ENCODE results near the gene ZNF787. TPM values are rescaled to one million over a fixed set of nuclear protein-coding genes. Genes with fewer than 3 reads are reported as not detected.

ZNF787 gene
- polyA plus RNA-seq, 1 experiment = 4.5 TPM

DNA sequence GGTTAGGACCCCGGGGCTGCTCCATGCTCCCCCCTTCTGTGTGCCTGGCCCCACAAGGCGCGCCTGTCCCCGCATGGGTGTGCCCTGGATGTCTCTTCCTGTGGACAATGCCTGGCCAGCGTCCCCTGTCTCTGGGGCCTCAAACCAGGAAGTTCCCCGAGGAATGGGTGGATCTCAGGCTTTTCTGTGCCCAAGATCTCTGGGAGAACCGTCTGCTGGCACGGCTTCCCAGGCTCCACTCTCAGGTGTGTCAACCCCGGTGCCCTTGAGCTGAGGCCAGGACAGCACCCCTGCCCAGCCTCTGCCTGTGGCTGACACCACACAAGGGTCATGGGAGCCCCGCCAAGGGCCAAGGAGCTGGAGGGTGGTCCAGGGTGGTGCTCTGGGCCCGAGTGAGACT is 35.7 kb upstream of the ZNF787 start:
- TF ChIP-seq, protein P1, sequence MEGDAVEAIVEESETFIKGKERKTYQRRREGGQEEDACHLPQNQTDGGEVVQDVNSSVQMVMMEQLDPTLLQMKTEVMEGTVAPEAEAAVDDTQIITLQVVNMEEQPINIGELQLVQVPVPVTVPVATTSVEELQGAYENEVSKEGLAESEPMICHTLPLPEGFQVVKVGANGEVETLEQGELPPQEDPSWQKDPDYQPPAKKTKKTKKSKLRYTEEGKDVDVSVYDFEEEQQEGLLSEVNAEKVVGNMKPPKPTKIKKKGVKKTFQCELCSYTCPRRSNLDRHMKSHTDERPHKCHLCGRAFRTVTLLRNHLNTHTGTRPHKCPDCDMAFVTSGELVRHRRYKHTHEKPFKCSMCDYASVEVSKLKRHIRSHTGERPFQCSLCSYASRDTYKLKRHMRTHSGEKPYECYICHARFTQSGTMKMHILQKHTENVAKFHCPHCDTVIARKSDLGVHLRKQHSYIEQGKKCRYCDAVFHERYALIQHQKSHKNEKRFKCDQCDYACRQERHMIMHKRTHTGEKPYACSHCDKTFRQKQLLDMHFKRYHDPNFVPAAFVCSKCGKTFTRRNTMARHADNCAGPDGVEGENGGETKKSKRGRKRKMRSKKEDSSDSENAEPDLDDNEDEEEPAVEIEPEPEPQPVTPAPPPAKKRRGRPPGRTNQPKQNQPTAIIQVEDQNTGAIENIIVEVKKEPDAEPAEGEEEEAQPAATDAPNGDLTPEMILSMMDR (IDR thresholded peaks at IDR 0.05; ENCODE audit: low read depth, low read length) = no peak
- H3K27me3 ChIP-seq (ENCODE audit: control insufficient read depth, insufficient read depth, low read length) = no peaks in the 10 kb centered on the region
- DNase-seq (ENCODE audit: low read depth, low spot score) = no peak
- H3K9me3 ChIP-seq (ENCODE audit: control insufficient read depth, insufficient read depth, low read length) = peaks cover 6% of the 10 kb centered on the region; the same call in 1 of the 2 replicates
- CTCF ChIA-PET = no interaction called here
- H3K27ac ChIP-seq (ENCODE audit: low read depth, low read length) = no peak overlapping the region
- POLR2A ChIA-PET = no interaction called here
- no peak overlapping the region for H3K4me3 ChIP-seq (ENCODE audit: low read depth, low read length)

DNA sequence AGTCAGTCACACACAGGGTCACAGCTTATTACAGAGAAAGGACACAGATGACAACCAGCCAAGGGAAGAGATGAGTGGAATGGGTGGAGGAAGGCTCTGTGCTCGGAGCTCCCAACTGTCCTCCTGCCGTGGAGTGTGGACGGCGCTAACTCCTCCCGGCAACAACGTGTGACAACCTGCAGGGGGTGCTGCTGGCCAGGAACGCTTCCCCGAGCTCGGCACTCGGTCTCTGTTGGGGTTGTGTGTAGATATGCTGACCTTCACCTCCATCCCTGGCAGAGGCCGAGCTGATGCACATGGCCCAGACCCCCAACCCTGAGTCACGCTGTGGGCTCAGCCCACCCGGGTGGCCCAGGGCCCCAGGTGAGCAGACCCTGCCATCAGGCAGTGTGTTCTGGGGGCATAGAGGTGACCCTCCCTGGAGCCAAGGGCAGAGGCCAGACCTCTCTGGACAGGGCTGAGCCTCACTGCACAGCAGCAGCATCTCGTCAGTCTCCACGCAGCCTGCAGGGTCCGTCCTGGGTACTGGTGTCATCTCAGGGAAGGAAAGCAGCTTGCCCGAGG is 34.1 kb upstream of the ZNF787 start:
- Histone ChIP-seq H3K27me3 (ENCODE audit: control insufficient read depth, insufficient read depth, low read length) (no peaks in the 10 kb centered on the region), H3K4me3 (ENCODE audit: low read depth, low read length) (no peak overlapping the region), H3K27ac (ENCODE audit: low read depth, low read length) (no peak overlapping the region), H3K9me3 (ENCODE audit: control insufficient read depth, insufficient read depth, low read length) (peaks cover 6% of the 10 kb centered on the region; the same call in 1 of the 2 replicates)
- DNase-seq (ENCODE audit: low read depth, low spot score) = no peak
- CTCF ChIA-PET = interaction anchor here (1.0 to 1.2 kb wide), 6 partner anchors 16 to 193 kb away, joined by 3 to 5 read pairs (median 3); no protein-coding TSS in a partner anchor
- TF ChIP-seq, protein P1 (IDR thresholded peaks at IDR 0.05; ENCODE audit: low read depth, low read length) = peak; percentile 32; the same call in 1 of the 2 replicates
- POLR2A ChIA-PET = no interaction called here

DNA sequence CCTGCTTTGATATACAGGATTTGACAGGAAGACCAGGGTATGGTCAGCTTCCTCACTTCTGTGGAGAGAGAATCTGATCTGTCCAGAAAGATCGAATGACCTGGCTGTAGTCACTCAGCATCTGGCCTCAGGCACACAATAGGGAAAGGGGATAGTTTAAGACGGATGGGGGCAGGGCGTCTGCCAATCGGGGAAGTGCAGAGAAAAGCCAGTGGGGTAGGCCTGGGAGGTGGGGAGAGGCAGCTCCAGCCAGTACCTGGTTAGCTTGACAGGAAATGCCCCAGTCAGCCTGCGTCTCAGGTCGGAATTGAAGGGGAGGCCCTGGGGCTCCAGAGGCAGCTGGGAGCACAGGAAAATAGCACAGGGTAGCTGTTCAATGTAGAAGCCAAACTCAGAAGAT is 32.4 kb upstream of the ZNF787 start:
- H3K27me3 ChIP-seq (ENCODE audit: control insufficient read depth, insufficient read depth, low read length) = no peaks in the 10 kb centered on the region
- H3K4me3 ChIP-seq (ENCODE audit: low read depth, low read length) = no peak overlapping the region
- CTCF ChIA-PET = interaction anchor here (0.5 to 1.1 kb wide), 4 partner anchors 13 to 180 kb away, joined by 3 to 5 read pairs (median 4); partner anchors contain the start of gene ZNF444
- DNase-seq (ENCODE audit: low read depth, low spot score) = no peak
- POLR2A ChIA-PET = no interaction called here
- TF ChIP-seq, protein P1 (IDR thresholded peaks at IDR 0.05; ENCODE audit: low read depth, low read length) = no peak
- no peak overlapping the region for H3K27ac ChIP-seq (ENCODE audit: low read depth, low read length)
- peaks cover 5% of the 10 kb centered on the region; the same call in 1 of the 2 replicates for H3K9me3 ChIP-seq (ENCODE audit: control insufficient read depth, insufficient read depth, low read length)

DNA sequence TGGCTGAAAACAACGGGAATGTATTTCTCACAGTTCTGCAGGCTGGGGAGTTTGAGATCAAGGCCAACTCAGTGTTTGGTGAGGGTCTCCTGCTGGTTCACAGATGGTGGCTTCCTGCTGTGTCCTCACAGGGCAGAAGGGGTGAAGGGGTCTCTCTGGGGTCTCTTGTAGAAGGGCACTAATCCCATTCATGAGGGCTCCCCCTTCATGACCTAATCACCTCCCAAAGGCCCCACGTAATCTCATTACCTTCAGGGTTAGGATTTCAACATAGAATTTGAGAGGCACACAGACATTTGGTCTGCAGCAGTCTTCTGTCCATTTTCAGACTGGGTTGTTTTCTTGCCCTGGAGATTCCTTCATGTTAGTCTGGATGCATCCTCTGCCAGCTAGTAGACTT is 31.5 kb upstream of the ZNF787 start:
- DNase-seq (ENCODE audit: low read depth, low spot score) = no peak
- ChIA-PET POLR2A (no interaction called here), CTCF (interaction anchor here (0.5 to 1.1 kb wide), 3 partner anchors 17 to 71 kb away, joined by 3 to 4 read pairs (median 4); no protein-coding TSS in a partner anchor)
- H3K27ac ChIP-seq (ENCODE audit: low read depth, low read length) = no peak overlapping the region
- no peaks in the 10 kb centered on the region for H3K27me3 ChIP-seq (ENCODE audit: control insufficient read depth, insufficient read depth, low read length)
- H3K9me3 ChIP-seq (ENCODE audit: control insufficient read depth, insufficient read depth, low read length) = no peaks in the 10 kb centered on the region; the same call in 1 of the 2 replicates
- no peak overlapping the region for H3K4me3 ChIP-seq (ENCODE audit: low read depth, low read length)
- TF ChIP-seq, protein P1 (IDR thresholded peaks at IDR 0.05; ENCODE audit: low read depth, low read length) = no peak

DNA sequence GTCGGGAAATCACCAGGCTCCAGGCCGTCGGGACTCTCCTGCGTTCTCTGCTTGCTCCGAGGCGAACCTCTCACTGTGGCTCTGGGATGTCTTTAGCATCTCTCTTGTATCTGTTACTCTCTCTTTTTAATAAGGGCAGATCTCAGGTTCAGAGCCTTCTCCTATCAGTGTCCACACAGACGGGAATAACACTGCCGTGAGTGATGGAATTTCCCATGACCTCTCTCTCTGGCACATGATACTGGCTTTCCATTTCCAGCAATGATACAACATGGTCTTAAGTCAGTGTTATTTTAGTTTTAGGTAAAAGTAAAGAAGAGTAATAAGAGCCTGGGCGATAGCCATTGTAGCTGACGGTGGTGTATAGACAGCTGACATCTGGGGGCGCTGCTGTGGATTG is 29.3 kb upstream of the ZNF787 start:
- ChIA-PET POLR2A (no interaction called here), CTCF (no interaction called here)
- no peak overlapping the region for H3K27ac ChIP-seq (ENCODE audit: low read depth, low read length)
- DNase-seq (ENCODE audit: low read depth, low spot score) = no peak
- no peak overlapping the region for H3K4me3 ChIP-seq (ENCODE audit: low read depth, low read length)
- no peaks in the 10 kb centered on the region for H3K27me3 ChIP-seq (ENCODE audit: control insufficient read depth, insufficient read depth, low read length)
- TF ChIP-seq, protein P1 (IDR thresholded peaks at IDR 0.05; ENCODE audit: low read depth, low read length) = no peak
- no peaks in the 10 kb centered on the region; the same call in 1 of the 2 replicates for H3K9me3 ChIP-seq (ENCODE audit: control insufficient read depth, insufficient read depth, low read length)

All from AG04450 (cell line).